Measurements from ENCODE around the gene ZNRF1. TPM values are rescaled to one million over a fixed set of nuclear protein-coding genes. Genes with fewer than 3 reads are reported as not detected.

Gene ZNRF1
- total and polyA plus RNA-seq, 10 of the 15 experiments (the other 5 are each of a cell fraction or from before 2014, with no cell fraction given), result 5.8 to 25.9 (median 14.3) TPM

DNA sequence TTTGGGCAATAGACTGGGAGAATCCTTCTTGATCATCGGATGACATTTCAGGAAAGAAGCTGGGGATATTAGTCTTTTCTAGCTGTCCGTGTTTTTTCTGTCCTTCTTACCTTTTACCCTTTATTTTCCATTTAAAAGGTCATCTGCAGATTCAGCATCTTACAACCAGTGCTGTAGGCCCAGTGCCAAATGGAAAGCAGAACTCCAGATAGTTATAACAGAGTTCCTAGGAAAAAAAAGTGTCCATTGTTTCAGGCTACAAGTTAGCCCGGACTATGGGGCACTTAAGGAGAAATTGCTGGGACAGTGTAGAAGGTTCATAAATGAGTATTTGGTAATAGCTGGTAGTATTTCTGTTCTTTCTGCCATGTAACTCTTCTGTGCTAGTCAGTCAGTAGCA, 89.4 kb downstream of the ZNRF1 start:
- CTCF ChIA-PET, result interaction anchor here (1.3 to 1.5 kb wide), 2 partner anchors 8 to 225 kb away, joined by 3 to 4 read pairs; no protein-coding TSS in a partner anchor

More for the DNA sequence above, 89.4 kb downstream of the ZNRF1 start:
- no peak overlapping the region for H3K27ac ChIP-seq (ENCODE audit: control insufficient read depth, insufficient read depth)
- no peak overlapping the region for H2AFZ ChIP-seq (ENCODE audit: control insufficient read depth, low read depth, low read length)
- H3K4me3 ChIP-seq, result no peak overlapping the region
- WGBS (ENCODE audit: insufficient coverage, insufficient replicate concordance, low lambda C conversion rate, missing lambda C conversion rate), result 95% methylated on average over 3 of the region's 3 CpGs
- no peaks in the 10 kb centered on the region; the same call in 1 of the 2 replicates for H4K20me1 ChIP-seq (ENCODE audit: control insufficient read depth, insufficient read depth)
- no peaks in the 10 kb centered on the region for H3K9me3 ChIP-seq (replicated peaks; ENCODE audit: control insufficient read depth, insufficient read depth, low read length)
- no TSS peak for BruUV-seq (replicated peaks)
- H3K36me3 ChIP-seq (ENCODE audit: control insufficient read depth in 2 of 2, insufficient read depth in 2 of 2, low read length in 1 of 2), result peaks cover 0 to 1% of the 10 kb centered on the region in 2 experiments; a peak in 1 of 4 replicates
- ChIA-PET SMC1A (ENCODE audit: uncharacterized antibody, unreplicated experiment) (interaction anchor here (1.7 to 1.8 kb wide), 2 partner anchors 13 to 14 kb away, joined by 4 to 5 read pairs; no protein-coding TSS in a partner anchor), RAD21 (ENCODE audit: unreplicated experiment) (no interaction called here), POLR2A (no interaction called here)
- FAIRE-seq, result no peak
- no peak for ATAC-seq
- H3K4me2 ChIP-seq (ENCODE audit: control insufficient read depth, insufficient read depth), result no peak overlapping the region
- no peak for DNase-seq (ENCODE audit: low read depth, low spot score)
- in situ Hi-C loops (cut with MboI) (no loop called here), intact Hi-C loops (cut with micrococcal nuclease; ENCODE audit: unreplicated experiment) (no loop called here)
- no peak for TF ChIP-seq BACH1 (IDR thresholded peaks at IDR 0.05; ENCODE audit: borderline replicate concordance)
- TF ChIP-seq RCOR1 (conservative IDR thresholded peaks at IDR 0.05; ENCODE audit: low read depth, low read length), result no peak
- TF ChIP-seq YY1 (IDR thresholded peaks at IDR 0.05; ENCODE audit: low read depth, low read length), result no peak
- TF ChIP-seq NR2F1 (conservative IDR thresholded peaks at IDR 0.05), result no peak
- TF ChIP-seq ZZZ3 (IDR thresholded peaks at IDR 0.05; ENCODE audit: control insufficient read depth, insufficient read length, low read depth), result no peak
- TF ChIP-seq IKZF2 (IDR thresholded peaks at IDR 0.05), result no peak
- TF ChIP-seq, protein P1, sequence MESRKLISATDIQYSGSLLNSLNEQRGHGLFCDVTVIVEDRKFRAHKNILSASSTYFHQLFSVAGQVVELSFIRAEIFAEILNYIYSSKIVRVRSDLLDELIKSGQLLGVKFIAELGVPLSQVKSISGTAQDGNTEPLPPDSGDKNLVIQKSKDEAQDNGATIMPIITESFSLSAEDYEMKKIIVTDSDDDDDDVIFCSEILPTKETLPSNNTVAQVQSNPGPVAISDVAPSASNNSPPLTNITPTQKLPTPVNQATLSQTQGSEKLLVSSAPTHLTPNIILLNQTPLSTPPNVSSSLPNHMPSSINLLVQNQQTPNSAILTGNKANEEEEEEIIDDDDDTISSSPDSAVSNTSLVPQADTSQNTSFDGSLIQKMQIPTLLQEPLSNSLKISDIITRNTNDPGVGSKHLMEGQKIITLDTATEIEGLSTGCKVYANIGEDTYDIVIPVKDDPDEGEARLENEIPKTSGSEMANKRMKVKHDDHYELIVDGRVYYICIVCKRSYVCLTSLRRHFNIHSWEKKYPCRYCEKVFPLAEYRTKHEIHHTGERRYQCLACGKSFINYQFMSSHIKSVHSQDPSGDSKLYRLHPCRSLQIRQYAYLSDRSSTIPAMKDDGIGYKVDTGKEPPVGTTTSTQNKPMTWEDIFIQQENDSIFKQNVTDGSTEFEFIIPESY (IDR thresholded peaks at IDR 0.05), result no peak
- TF ChIP-seq ASH2L (IDR thresholded peaks at IDR 0.05; ENCODE audit: borderline replicate concordance, low read depth), result no peak
- TF ChIP-seq WRNIP1 (IDR thresholded peaks at IDR 0.05; ENCODE audit: borderline replicate concordance, low read depth, low read length), result no peak
- no peak for TF ChIP-seq SRF (IDR thresholded peaks at IDR 0.05; ENCODE audit: low read depth in 2 of 2, low read length in 2 of 2)
- no peak for TF ChIP-seq ATF2 (IDR thresholded peaks at IDR 0.05; ENCODE audit: low read length)
- TF ChIP-seq RBBP5 (conservative IDR thresholded peaks at IDR 0.05), result no peak
- TF ChIP-seq, protein P2, sequence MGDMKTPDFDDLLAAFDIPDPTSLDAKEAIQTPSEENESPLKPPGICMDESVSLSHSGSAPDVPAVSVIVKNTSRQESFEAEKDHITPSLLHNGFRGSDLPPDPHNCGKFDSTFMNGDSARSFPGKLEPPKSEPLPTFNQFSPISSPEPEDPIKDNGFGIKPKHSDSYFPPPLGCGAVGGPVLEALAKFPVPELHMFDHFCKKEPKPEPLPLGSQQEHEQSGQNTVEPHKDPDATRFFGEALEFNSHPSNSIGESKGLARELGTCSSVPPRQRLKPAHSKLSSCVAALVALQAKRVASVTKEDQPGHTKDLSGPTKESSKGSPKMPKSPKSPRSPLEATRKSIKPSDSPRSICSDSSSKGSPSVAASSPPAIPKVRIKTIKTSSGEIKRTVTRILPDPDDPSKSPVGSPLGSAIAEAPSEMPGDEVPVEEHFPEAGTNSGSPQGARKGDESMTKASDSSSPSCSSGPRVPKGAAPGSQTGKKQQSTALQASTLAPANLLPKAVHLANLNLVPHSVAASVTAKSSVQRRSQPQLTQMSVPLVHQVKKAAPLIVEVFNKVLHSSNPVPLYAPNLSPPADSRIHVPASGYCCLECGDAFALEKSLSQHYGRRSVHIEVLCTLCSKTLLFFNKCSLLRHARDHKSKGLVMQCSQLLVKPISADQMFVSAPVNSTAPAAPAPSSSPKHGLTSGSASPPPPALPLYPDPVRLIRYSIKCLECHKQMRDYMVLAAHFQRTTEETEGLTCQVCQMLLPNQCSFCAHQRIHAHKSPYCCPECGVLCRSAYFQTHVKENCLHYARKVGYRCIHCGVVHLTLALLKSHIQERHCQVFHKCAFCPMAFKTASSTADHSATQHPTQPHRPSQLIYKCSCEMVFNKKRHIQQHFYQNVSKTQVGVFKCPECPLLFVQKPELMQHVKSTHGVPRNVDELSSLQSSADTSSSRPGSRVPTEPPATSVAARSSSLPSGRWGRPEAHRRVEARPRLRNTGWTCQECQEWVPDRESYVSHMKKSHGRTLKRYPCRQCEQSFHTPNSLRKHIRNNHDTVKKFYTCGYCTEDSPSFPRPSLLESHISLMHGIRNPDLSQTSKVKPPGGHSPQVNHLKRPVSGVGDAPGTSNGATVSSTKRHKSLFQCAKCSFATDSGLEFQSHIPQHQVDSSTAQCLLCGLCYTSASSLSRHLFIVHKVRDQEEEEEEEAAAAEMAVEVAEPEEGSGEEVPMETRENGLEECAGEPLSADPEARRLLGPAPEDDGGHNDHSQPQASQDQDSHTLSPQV (IDR thresholded peaks at IDR 0.05), result no peak
- no peak for TF ChIP-seq SREBF2 (IDR thresholded peaks at IDR 0.05; ENCODE audit: low read length)
- no peak for TF ChIP-seq MXI1 (IDR thresholded peaks at IDR 0.05; ENCODE audit: low read depth, low read length)
- TF ChIP-seq EP300 (IDR thresholded peaks at IDR 0.05; ENCODE audit: borderline replicate concordance in 1 of 2, control insufficient read depth in 1 of 2, low read depth in 2 of 2, low read length in 2 of 2), result no peak
- TF ChIP-seq RB1 (IDR thresholded peaks at IDR 0.05; ENCODE audit: borderline replicate concordance), result no peak
- no peak for TF ChIP-seq POLR2A (IDR thresholded peaks at IDR 0.05; ENCODE audit: low read depth, low read length)
- H3K9ac ChIP-seq (ENCODE audit: control insufficient read depth, insufficient read depth, low read length), result no peak overlapping the region
- no peaks in the 10 kb centered on the region for H3K27me3 ChIP-seq (replicated peaks in 1 of 2; ENCODE audit: control insufficient read depth in 2 of 2, insufficient read depth in 2 of 2, low read length in 1 of 2)
- no peaks in the 10 kb centered on the region; the same call in 1 of the 2 replicates for H3K79me2 ChIP-seq (ENCODE audit: control insufficient read depth, insufficient read depth, low read length)
- H3K4me1 ChIP-seq (ENCODE audit: control insufficient read depth, insufficient read depth, low read length), result peaks cover 15% of the 10 kb centered on the region

All from GM12878 (cell line).